Fibroblast of skin of back (primary cell): ENCODE data around the gene PPP1R36.
"Not testable (repeated sequence)": the region's sequence is repeated elsewhere in the genome, so short reads cannot be mapped to it uniquely, and the experiment has no call there.

Experiments
- DNase-seq: peaks from one replicate; pipeline ENCODE4 v3.0.0-alpha.2; 2013

Gene PPP1R36

DNA sequence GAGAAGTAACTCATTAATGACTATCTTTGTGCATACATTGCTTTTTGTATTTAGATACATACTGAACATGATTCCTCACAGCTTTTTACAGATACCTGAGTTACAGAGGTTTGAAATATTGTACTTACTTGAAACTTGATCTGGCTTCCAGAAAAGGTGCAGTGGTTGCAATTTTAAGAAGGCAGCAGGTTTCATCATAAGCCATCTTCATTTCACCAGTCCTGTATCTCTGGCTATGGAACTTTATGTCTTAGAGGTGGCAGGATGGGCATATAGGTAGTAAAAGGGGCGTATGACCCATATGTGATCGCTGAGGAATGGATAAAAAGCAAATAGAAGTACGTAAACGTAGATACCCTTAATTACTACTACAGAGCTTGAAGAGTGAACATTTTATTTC, 31.5 kb upstream of the PPP1R36 start:
- DNase-seq = no peak

GRCh38 chr14:64520699-64521098, 29.1 kb upstream of the PPP1R36 start:
- no peak for DNase-seq

GRCh38 chr14:64522591-64523355, 27.0 kb upstream of the PPP1R36 start:
- DNase-seq = no peak

GRCh38 chr14:64525354-64525753, 24.4 kb upstream of the PPP1R36 start:
- no peak for DNase-seq

GRCh38 chr14:64531567-64531966, 18.2 kb upstream of the PPP1R36 start:
- DNase-seq = no peak

- DNase-seq = peak; percentile 26
Measured at GRCh38 chr14:64536488-64537245, 13.1 kb upstream of the PPP1R36 start.

DNA sequence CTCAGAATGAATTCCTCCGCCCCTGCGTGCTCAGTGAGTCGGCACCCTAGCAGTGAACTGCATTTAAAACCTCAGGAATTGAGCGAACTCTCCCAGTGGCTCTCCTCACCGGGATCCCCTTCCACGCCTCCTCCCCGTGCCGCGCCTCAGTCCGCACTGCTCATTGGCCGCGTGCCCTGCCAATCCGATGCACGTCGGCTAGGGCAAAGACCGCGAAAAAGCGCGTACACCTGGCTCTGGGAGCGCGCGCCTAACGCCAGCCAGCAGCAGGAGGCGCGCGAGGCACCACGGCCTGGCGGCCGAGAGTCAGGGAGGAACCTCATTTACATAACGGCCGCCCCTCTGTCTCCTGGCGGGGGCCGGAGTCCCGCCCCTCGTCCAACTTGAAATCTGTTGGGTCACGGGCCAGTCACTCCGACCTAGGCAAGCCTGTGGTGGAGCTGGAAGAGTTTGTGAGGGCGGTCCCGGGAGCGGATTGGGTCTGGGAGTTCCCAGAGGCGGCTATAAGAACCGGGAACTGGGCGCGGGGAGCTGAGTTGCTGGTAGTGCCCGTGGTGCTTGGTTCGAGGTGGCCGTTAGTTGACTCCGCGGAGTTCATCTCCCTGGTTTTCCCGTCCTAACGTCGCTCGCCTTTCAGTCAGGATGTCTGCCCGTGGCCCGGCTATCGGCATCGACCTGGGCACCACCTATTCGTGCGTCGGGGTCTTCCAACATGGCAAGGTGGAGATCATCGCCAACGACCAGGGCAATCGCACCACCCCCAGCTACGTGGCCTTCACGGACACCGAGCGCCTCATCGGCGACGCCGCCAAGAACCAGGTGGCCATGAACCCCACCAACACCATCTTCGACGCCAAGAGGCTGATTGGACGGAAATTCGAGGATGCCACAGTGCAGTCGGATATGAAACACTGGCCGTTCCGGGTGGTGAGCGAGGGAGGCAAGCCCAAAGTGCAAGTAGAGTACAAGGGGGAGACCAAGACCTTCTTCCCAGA, 9.3 kb upstream of the PPP1R36 start, which contains the start of gene HSPA2:
HSPA2 (plus strand) TSS at position 534 of the 995 bp plus-strand sequence; CDS start at position 643, 109 bp downstream.
- DNase-seq = peak; percentile 99

DNA sequence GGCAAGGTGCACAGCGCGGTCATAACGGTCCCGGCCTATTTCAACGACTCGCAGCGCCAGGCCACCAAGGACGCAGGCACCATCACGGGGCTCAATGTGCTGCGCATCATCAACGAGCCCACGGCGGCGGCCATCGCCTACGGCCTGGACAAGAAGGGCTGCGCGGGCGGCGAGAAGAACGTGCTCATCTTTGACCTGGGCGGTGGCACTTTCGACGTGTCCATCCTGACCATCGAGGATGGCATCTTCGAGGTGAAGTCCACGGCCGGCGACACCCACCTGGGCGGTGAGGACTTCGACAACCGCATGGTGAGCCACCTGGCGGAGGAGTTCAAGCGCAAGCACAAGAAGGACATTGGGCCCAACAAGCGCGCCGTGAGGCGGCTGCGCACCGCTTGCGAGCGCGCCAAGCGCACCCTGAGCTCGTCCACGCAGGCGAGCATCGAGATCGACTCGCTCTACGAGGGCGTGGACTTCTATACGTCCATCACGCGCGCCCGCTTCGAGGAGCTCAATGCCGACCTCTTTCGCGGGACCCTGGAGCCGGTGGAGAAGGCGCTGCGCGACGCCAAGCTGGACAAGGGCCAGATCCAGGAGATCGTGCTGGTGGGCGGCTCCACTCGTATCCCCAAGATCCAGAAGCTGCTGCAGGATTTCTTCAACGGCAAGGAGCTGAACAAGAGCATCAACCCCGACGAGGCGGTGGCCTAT, 8.3 kb upstream of the PPP1R36 start:
- peak; percentile 32 for DNase-seq

GRCh38 chr14:64541972-64542835, 7.6 kb upstream of the PPP1R36 start:
- DNase-seq = no peak

DNA sequence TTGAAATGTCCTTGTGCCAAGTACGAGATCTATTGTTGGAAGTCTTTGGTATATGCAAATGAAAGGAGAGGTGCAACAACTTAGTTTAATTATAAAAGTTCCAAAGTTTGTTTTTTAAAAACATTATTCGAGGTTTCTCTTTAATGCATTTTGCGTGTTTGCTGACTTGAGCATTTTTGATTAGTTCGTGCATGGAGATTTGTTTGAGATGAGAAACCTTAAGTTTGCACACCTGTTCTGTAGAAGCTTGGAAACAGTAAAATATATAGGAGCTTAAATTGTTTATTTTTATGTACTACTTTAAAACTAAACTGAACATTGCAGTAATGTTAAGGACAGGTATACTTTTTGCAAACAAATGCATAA, 6.9 kb upstream of the PPP1R36 start:
- DNase-seq = no peak

DNA sequence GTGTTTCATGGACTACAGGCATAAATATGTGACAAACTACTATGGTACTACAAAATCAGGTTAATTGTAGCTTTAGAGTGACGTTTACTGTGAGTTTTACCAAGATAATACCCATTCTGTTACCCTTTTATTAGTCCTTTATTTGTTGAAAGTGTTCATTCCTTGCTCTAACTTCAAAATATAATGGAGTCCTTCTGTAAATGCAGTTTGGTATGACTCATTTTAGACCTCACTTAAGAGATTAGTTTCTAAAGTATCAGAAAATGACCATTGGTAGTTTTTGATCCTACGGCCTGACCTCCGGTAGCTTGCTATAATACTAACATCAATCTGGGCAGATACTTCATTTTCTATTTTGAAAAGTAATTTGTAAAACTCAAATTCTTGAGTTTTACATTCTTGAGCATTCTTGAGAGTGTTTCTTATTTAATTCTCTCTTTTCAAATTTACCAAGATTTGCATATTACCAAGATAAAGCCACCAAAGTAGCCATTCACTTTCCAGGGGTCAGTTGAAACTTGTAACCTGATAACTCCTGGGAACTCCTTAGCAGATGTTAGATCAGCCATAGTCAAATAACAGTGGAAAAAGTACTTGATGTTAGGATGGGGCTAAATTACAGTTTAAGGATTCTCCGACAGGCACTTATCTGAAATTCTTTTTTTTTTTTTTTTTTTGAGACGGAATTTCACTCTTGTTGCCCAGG, 5.0 kb upstream of the PPP1R36 start:
- DNase-seq = no peak

DNA sequence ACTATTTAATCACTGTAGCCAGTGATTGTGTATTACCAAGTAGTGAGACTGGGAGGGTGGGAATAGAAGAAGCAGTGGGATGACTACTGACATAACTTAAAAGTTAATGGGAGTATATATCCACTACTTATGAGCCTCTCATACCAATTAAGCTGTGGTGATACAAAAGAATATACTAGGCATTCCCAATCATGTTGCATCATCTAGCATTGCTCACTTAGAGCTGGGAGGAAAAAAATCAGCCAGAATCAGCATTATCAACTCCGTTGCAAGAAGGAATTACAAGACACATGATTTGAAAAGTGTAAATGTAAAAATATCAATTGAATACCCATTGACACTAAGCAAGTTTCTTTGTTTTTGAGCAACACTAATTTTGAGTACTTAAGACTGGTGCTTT, 745 bp upstream of the PPP1R36 start:
- DNase-seq = peak; percentile 11

DNA sequence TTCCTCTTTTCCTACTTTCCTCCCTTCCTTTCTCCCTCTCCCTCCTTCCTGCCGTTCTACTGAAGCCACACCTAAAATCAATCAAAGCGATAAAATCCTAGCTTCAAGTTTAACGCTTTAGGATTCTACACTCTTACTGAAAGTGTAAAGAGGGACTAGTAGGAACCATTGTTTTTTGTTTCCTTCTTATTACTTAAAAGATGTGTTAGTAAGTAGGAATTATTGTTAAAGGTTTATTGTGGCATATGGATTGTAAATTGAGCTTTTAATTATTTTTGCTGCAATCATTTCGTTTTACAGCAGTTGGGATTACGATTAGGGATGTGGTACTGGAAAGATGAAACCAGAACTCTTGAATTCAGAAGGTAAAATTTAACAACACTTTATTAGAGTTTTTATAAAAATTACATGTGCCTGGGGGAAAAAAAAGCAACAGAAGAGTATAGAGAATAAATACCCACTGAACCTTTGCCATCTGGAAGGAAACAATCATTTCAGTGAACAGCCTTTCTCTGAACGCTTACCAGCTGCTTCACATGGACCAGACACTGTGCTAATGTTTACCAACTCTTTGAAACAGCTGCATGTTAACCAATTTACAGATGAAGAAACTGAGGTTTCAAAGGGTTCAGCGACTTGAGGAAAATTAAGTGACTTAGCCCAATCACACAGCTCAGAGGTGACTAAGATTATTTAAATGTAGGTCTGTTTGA, 1.0 kb downstream of the PPP1R36 start:
- DNase-seq = no peak

GRCh38 chr14:64554556-64554955, 4.8 kb downstream of the PPP1R36 start:
- DNase-seq = no peak

GRCh38 chr14:64556526-64556925, 6.8 kb downstream of the PPP1R36 start:
- DNase-seq = peak; percentile 73

DNA sequence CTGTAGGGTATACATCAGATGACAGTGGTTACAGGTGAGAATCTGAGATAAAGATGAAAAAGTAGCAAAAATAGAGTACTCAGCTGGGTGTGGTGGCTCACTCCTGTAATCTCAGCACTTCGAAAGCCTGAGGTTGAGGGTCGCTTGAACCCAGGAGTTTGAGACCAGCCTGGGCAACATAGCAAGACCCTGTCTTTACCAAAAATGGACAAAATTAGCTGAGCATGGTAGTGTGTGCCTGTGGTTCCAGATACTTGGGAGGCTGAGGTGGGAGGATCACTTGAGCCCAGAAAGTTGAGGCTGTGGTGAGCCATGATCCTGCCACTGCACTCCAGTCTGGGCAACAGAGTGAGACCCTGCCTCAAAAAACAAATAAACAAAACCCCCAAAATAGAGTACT, 8.5 kb downstream of the PPP1R36 start:
- DNase-seq = not testable (repeated sequence)

DNA sequence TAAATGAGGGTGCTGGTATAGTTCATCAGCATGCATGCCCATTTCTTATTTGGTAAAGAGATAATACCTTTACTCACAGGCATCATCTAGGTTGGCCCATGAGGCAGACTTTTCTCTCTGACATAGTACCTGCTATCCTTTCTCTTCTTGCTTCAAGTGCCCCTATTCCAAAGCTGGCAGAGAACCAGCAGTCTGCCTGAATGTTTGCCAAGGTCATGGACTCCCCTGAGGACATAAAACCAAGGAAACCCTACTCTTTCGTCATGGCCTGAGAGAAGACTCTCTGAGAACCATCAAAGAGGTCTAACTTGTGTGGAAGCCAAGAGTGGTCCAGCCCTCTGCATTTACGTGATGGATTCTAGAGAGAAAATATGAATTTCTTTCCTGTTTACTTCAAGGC, 11.9 kb downstream of the PPP1R36 start:
- DNase-seq = no peak

- no peak for DNase-seq
Measured at GRCh38 chr14:64562436-64562835, 12.7 kb downstream of the PPP1R36 start.

- DNase-seq = no peak
Measured at GRCh38 chr14:64563696-64564095, 13.9 kb downstream of the PPP1R36 start.

DNA sequence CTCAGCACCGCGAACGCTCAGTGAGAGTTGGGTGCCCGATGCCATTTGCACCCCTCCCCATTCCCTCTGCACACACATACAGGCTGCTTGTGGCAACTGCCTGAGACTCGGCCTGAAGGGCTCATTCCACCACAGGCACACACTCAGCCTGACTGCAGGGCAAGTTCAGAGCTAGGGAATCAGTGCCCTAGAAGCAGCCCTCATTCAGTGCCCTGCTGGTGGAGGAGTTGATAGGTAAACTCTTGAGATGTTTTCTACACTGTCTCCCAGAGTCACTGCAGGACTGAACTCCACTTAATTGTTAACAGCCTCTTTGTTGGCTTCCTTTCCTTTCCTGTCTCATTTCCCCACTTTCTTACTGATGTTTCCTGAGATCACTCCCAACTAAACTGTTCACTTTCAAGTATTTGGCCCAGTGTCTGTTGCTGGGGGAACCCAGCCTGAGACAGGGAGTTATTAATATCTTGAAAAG, 16.9 kb downstream of the PPP1R36 start:
- peak; percentile 11 for DNase-seq
